GM21576 (cell line): ENCODE results near the gene TMEM108.
A peak's percentile ranks its signal among the peaks of the same experiment; 100 is the strongest.

ENCODE experiments used
- ATAC-seq: cut with Tn5 transposase; IDR thresholded peaks from one replicate; pipeline ENCODE4 v1.9.1; 2021; ENCODE audit warnings: mild to moderate bottlenecking, moderate library complexity; ENCODE audit not compliant: unreplicated experiment

TMEM108 gene

GRCh38 chr3:133159498-133160475 is 121.6 kb downstream of the TMEM108 start:
- ATAC-seq: peak; percentile 65

GRCh38 chr3:133161656-133162055 is 123.5 kb downstream of the TMEM108 start:
- no peak for ATAC-seq

GRCh38 chr3:133162265-133162664 is 124.1 kb downstream of the TMEM108 start:
- ATAC-seq: no peak

- no peak for ATAC-seq
Observed at GRCh38 chr3:133162670-133163305, 124.6 kb downstream of the TMEM108 start.

GRCh38 chr3:133167340-133168024 is 129.3 kb downstream of the TMEM108 start:
- no peak for ATAC-seq

GRCh38 chr3:133168025-133168401 is 129.8 kb downstream of the TMEM108 start:
- no peak for ATAC-seq

- ATAC-seq: no peak
Observed at GRCh38 chr3:133169331-133170068, 131.3 kb downstream of the TMEM108 start.

- no peak for ATAC-seq
Observed at GRCh38 chr3:133171831-133172230, 133.6 kb downstream of the TMEM108 start.

- no peak for ATAC-seq
Observed at GRCh38 chr3:133181392-133182150, 143.4 kb downstream of the TMEM108 start.

- no peak for ATAC-seq
Observed at GRCh38 chr3:133187870-133188379, 149.7 kb downstream of the TMEM108 start.

GRCh38 chr3:133188996-133189395 is 150.8 kb downstream of the TMEM108 start:
- ATAC-seq: no peak

- no peak for ATAC-seq
Observed at GRCh38 chr3:133189893-133190292, 151.7 kb downstream of the TMEM108 start.

- ATAC-seq: no peak
Observed at GRCh38 chr3:133191818-133192217, 153.6 kb downstream of the TMEM108 start.

- ATAC-seq: no peak
Observed at GRCh38 chr3:133192363-133192945, 154.3 kb downstream of the TMEM108 start.

GRCh38 chr3:133192967-133193366 is 154.8 kb downstream of the TMEM108 start:
- ATAC-seq: no peak

- ATAC-seq: no peak
Observed at GRCh38 chr3:133196527-133196926, 158.3 kb downstream of the TMEM108 start.

- no peak for ATAC-seq
Observed at GRCh38 chr3:133197619-133198018, 159.4 kb downstream of the TMEM108 start.

- no peak for ATAC-seq
Observed at GRCh38 chr3:133206921-133207320, 168.7 kb downstream of the TMEM108 start.

- no peak for ATAC-seq
Observed at GRCh38 chr3:133208184-133208583, 170.0 kb downstream of the TMEM108 start.
